HG03108 (cell line): ENCODE data around the gene MRPL19.
"Not testable (repeated sequence)": the region's sequence is repeated elsewhere in the genome, so short reads cannot be mapped to it uniquely, and the experiment has no call there.

Experiments used
- ATAC-seq: cut with Tn5 transposase; IDR thresholded peaks from one replicate; pipeline ENCODE4 v1.9.1; 2021; ENCODE audit warnings: moderate library complexity; ENCODE audit not compliant: unreplicated experiment

Gene MRPL19

GRCh38 chr2:75657798-75658197, 11.2 kb downstream of the MRPL19 start:
- no peak for ATAC-seq

DNA sequence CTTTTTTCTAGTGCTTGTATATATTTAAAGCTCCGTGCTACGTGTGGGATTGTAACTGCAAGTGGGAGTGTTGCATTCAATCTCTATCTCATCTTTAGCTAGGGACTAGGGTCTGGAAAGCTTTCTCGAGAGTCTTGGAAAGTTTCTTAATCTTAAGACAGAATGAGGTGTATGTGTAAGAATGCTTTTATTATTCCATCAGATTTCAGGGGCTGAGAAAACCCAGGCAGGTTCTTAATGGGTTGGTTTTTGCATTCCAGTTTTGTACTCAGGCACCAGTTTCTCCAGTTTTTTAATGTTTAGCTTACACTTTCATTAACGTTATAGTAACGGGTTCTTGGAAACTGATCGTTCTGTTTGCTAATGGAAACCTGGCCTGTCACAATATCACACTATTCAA, 20.3 kb downstream of the MRPL19 start:
- ATAC-seq = no peak

- ATAC-seq = no peak
Observed at GRCh38 chr2:75667884-75668283, 21.3 kb downstream of the MRPL19 start.

DNA sequence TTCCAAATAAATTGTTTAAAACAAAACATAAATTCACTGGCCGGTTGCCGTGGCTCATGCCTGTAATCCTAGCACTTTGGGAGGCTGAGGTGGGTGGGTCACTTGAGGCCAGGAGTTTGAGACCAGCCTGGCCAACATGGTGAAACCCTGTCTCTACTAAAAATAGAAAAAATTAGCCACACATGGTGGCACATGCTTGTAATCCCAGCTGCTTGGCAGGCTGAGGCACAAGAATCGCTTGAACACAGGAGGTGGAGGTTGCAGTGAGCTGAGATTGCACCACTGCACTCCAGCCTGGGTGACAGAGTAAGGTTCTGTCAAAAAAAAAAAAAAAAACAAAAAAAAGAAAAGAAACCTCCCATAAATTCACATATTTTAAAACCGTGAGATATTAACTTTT, 28.8 kb downstream of the MRPL19 start:
- ATAC-seq = not testable (repeated sequence)

DNA sequence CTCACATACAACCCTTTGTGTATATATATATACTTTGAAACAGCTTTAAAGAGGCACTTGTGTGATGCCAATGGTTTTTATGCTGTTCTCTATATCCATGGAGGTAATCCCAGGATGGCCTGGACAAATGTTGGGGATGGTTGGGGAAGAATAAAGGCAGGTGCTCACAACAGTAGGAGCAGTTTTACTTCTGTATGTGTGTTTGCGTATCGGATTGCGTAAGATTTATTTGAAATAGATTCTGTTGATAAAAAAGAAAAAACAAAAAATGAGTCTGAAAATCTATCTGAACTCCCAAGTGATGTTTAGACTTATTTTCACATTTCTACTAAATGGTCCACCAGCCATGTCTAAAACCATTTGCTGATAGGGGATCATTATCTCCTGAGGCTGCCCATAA, 29.3 kb downstream of the MRPL19 start:
- no peak for ATAC-seq

GRCh38 chr2:75676464-75676863, 29.9 kb downstream of the MRPL19 start:
- no peak for ATAC-seq

DNA sequence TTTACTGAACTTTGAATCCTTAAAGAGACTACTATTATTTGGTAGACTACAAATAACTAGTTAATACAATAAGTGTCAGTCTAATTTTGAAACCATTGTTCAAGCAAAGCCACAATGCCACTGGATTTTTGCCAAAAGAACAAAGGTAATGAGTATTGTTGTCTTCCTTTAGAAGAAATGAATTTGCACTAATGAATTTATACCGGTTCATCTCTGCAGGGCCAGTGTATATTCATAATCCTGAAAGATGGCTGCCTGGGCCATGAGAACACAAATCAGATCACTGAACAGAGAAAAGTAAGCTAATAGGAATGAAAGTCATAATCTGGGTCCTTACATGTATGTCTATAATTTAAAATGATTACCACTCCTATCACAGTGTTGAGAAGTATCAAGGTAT, 33.0 kb downstream of the MRPL19 start:
- ATAC-seq = no peak

DNA sequence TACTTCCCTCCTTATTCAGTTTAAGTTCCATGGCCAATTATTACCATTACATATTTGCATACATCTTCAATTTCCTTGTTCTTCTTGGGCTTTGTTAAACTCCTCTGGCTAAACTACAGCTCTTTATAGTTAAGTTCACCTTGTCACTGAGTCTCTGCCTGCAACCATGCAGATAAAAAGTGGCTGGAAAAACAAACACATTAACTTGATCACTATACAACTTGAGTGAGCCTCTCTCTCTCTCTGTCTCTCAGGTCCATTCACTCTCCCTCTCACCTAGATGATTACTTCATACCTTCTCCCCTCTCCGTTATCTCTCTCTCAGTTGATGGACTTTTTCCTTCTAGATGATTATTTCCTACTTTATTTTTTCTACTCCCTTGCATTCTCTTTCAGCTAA, 33.8 kb downstream of the MRPL19 start:
- no peak for ATAC-seq

GRCh38 chr2:75683430-75683829, 36.8 kb downstream of the MRPL19 start:
- not testable (repeated sequence) for ATAC-seq

DNA sequence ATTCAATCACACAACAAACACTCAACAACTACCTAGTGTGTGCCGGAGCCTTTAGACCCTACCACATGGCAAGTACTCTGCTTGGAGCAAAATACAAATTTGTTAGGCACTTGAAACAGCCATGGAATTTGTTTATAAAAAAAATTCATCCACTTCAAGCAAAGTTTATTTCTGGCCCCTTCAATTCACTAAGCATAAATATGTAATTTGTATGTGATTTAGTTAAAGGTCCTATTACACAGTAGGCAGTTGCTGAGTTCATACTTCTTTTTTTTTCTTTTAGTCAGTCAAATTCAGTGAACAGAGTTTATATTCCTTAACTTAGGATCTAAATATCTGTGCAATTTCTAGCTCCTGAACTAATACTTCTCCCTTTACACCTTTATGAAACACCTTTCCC, 41.6 kb downstream of the MRPL19 start:
- ATAC-seq = no peak

- no peak for ATAC-seq
Observed at GRCh38 chr2:75698918-75699317, 52.3 kb downstream of the MRPL19 start.

- no peak for ATAC-seq
Observed at GRCh38 chr2:75702593-75702992, 56.0 kb downstream of the MRPL19 start.

- ATAC-seq = no peak
Observed at GRCh38 chr2:75703589-75704287, 57.2 kb downstream of the MRPL19 start.

GRCh38 chr2:75705921-75706320, 59.3 kb downstream of the MRPL19 start:
- no peak for ATAC-seq

- no peak for ATAC-seq
Observed at GRCh38 chr2:75707901-75708300, 61.3 kb downstream of the MRPL19 start.

GRCh38 chr2:75709297-75709696, 62.7 kb downstream of the MRPL19 start:
- no peak for ATAC-seq

- no peak for ATAC-seq
Observed at GRCh38 chr2:75710220-75710576, 63.6 kb downstream of the MRPL19 start.

DNA sequence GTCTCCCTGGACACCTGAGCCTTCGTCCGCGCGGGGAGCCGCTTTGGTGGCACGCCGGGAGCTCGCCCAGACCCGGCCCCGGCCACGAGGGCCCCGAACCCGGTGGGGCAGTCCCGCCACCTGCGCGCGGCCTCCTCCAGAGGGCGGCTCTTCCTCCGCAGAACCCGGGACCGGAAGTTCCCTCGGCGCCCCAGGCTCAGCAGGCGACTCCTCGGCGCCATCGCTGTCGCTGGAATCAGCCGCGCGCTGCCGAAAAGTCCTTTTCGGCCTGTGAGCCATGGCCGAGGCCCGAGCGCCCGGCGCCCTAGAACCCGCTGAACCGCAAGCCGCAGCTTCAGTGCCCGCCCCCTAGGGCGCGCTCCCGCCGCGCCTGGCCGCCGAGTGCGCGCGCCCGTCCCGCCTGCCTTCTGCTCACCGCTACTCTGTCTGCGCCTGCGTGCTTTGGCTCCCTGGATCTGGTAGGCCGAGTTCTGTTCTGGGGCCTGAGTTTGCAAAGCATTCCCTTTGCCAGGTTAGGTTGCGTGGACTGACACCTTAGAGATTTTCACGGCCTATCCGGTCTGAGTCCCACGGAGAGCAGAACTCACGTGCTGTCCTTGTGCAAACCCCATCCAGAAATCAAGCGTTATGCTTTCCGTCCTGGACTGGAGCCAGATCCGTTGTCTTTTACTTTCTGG, 64.1 kb downstream of the MRPL19 start, which contains the start of gene GCFC2:
Gene GCFC2 (minus strand): TSS at position 339 of the 677 bp plus-strand sequence. CDS start 60 bp downstream, at position 279.
- ATAC-seq = peak; percentile 97

DNA sequence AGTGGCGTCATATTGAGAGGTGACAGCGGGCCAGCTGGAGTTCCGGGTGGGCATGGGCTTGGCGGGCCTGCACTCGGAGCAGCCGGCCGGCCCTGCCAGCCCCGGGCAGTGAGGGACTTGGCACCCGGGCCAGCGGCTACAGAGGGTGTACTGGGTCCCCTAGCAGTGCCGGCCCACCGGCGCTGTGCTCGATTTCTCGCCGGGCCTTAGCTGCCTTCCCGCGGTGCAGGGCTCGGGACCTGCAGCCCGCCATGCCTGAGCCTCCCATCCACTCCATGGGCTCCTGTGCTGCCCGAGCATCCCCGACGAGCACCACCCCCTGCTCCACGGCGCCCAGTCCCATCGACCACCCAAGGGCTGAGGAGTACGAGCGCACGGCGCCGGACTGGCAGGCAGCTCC, 65.0 kb downstream of the MRPL19 start:
- not testable (repeated sequence) for ATAC-seq

- no peak for ATAC-seq
Observed at GRCh38 chr2:75716406-75716805, 69.8 kb downstream of the MRPL19 start.

GRCh38 chr2:75719616-75720015, 73.0 kb downstream of the MRPL19 start:
- ATAC-seq = no peak

GRCh38 chr2:75720525-75720924, 73.9 kb downstream of the MRPL19 start:
- ATAC-seq = no peak

GRCh38 chr2:75722687-75723086, 76.1 kb downstream of the MRPL19 start:
- no peak for ATAC-seq
